Colonic mucosa (tissue), 4 donors: Measurements from ENCODE around the gene MMS19. TPM values are rescaled to one million over a fixed set of nuclear protein-coding genes. Genes with fewer than 3 reads are reported as not detected.
A peak's percentile ranks its signal among the peaks of the same experiment; 100 is the strongest.
"Not testable (repeated sequence)": the region's sequence is repeated elsewhere in the genome, so short reads cannot be mapped to it uniquely, and the experiment has no call there.

Experiments used
- DNase-seq: peaks from one replicate; pipeline ENCODE4 v3.0.0-alpha.2; 2020
- H3K27ac ChIP-seq: fragments of 200-600 bp; one replicate; pipeline ENCODE4 v1.8.0; 2021
- H3K27me3 ChIP-seq: fragments of 200-600 bp; one replicate; pipeline ENCODE4 v1.8.0; 2021
- H3K36me3 ChIP-seq: fragments of 200-600 bp; one replicate; pipeline ENCODE4 v1.8.0; 2021
- H3K4me1 ChIP-seq: fragments of 200-600 bp; one replicate; pipeline ENCODE4 v1.8.0; 2021; ENCODE audit warnings: mild to moderate bottlenecking
- H3K4me3 ChIP-seq: fragments of 200-600 bp; one replicate; pipeline ENCODE4 v1.8.0; 2021
- H3K9ac ChIP-seq, 2 donors: one replicate each; pipeline ENCODE4 v1.7.0; 2013; ENCODE audit warnings: control low read depth in 2 of 2, low read depth in 2 of 2, low read length in 2 of 2
- H3K9me3 ChIP-seq: fragments of 200-600 bp; one replicate; pipeline ENCODE4 v1.8.0; 2021
- CTCF ChIP-seq: fragments of 200-600 bp; IDR thresholded peaks from one replicate; pipeline ENCODE4 v1.8.0; 2022; ENCODE audit warnings: antibody characterized with exemption, mild to moderate bottlenecking
- intact Hi-C: fragments of 100-400 bp; cut with DNase I; formaldehyde crosslinking; loops from one replicate; pipeline ENCODE4 v1.14.1; 2022
- total RNA-seq, 2 donors: library from RNA; stranded (reverse); fragmentation: NEBNext Ultra II Directional in 1 of 2; extraction: Animal tissue kit (Norgen Biotek cat#: 25700) in 1 of 2; gene quantifications; one replicate each; pipeline ENCODE4 v1.2.1, GENCODE V29; 2021
- donor health status: healthy.
- donor health status: DM: no; HTN: no; CAD: no.
- donor health status: DM: no; HTN: no; CAD: no.

The MMS19 gene
- total RNA-seq, 2 donors from 2014 or later: 43.7 to 62.2 TPM

DNA sequence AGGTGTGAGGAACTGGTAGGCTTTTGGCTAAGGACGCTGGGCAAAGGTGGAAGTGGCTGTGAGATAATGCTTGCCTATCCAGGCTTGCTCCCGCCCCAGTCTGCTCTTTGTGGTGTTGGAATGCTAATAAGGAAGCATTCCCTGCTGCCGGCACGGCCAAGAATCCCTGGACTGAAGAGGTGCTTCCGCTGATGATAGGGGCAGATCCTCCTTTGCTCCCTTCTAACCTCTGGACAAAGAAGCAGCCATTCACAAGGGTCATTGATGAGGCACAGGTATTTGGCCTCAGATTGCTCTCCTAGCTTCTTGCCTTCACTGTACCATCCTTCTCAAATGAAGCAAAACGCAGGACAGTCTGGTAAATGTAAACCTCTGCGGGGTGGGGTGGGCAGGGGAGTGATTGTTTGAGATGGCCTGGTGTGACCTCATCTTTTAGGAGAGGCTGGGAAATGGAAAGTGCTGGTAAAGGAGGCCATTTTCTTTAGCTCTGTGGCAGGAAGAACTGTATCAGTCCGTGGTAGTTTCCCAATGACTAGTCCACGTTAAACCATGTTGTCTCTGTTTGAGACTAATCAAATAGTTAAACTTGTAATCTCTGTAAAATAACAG, 70.5 kb downstream of the MMS19 start:
- TF ChIP-seq CTCF: no peak
- peak overlapping the region; percentile 96 for H3K4me3 ChIP-seq
- DNase-seq: peak; percentile 86
- H3K27me3 ChIP-seq: no peaks in the 10 kb centered on the region
- intact Hi-C loops: no loop called here
- peak overlapping the region; percentile 28 to 85 for H3K9ac ChIP-seq
- H3K27ac ChIP-seq: peak overlapping the region; percentile 94
- H3K36me3 ChIP-seq: peaks cover 16% of the 10 kb centered on the region
- no peaks in the 10 kb centered on the region for H3K9me3 ChIP-seq
- peaks cover 13% of the 10 kb centered on the region for H3K4me1 ChIP-seq

- no peaks in the 10 kb centered on the region for H3K27me3 ChIP-seq
- peaks cover 15% of the 10 kb centered on the region for H3K36me3 ChIP-seq
- no peak for TF ChIP-seq CTCF
- H3K9me3 ChIP-seq: no peaks in the 10 kb centered on the region
- DNase-seq: peak; percentile 39
- peak overlapping the region; percentile 85 to 99 for H3K9ac ChIP-seq
- peak overlapping the region; percentile 94 for H3K27ac ChIP-seq
- peak overlapping the region; percentile 96 for H3K4me3 ChIP-seq
- peaks cover 13% of the 10 kb centered on the region for H3K4me1 ChIP-seq
- intact Hi-C loops: no loop called here
These were observed 71.2 kb downstream of the MMS19 start for GRCh38 chr10:97426776-97427570.

GRCh38 chr10:97425964-97426775, 72.1 kb downstream of the MMS19 start, which contains the start of gene PGAM1:
Gene PGAM1, plus strand, starts transcription at chr10:97426191. Its CDS starts 117 bp downstream, at chr10:97426308.
- peaks cover 13% of the 10 kb centered on the region for H3K4me1 ChIP-seq
- peak; percentile 95 for DNase-seq
- H3K9me3 ChIP-seq: no peaks in the 10 kb centered on the region
- peaks cover 7% of the 10 kb centered on the region for H3K36me3 ChIP-seq
- peak within 1 kb of the TSS; percentile 85 to 99 for H3K9ac ChIP-seq
- no peaks in the 10 kb centered on the region for H3K27me3 ChIP-seq
- TF ChIP-seq CTCF: peak; percentile 45
- intact Hi-C loops: no loop called here
- H3K27ac ChIP-seq: peak within 1 kb of the TSS; percentile 94
- peak within 1 kb of the TSS; percentile 96 for H3K4me3 ChIP-seq

DNA sequence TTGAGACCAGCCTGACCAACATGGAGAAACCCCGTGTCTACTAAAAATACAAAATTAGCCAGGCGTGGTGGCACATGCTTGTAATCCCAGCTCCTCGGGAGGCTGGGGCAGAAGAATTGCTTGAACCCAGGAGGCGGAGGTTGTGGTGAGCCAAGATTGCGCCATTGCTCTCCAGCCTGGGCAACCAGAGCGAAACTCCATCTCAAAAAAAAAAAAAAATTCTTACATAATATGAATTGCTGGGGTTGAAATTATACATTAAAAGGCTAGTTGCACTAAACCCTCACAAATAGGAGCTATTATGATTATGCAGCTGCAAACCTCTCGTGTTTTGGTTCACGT, 74.5 kb downstream of the MMS19 start:
- H3K4me3 ChIP-seq, H3K27ac ChIP-seq, H3K36me3 ChIP-seq, H3K9me3 ChIP-seq, H3K27me3 ChIP-seq, DNase-seq, H3K9ac ChIP-seq, intact Hi-C loops: not testable (repeated sequence)
- H3K4me1 ChIP-seq: peaks cover 13% of the 10 kb centered on the region

DNA sequence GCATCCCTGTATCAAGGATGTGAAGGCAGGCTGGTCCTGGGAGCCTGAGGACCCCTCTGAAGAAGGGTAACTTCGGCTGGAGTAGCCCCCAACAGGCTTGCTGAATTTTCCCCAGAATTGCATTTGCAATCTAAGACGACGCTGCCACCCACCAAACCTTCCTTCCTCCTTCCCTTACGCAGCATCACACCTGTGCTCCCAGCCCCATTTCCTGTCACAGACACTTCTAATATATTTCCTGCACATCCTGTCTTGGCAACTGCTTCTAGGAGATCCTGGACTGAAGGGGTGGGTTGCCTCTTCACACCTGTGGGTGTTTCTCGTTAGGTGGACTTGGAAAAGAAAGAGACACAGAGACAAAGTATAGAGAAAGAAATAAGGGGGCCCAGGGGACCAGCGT, 81.7 kb downstream of the MMS19 start:
- Histone ChIP-seq H3K9me3 (no peaks in the 10 kb centered on the region), H3K27me3 (no peaks in the 10 kb centered on the region), H3K9ac (no peak overlapping the region), H3K4me3 (no peak overlapping the region), H3K4me1 (peaks cover 5% of the 10 kb centered on the region), H3K27ac (no peak overlapping the region), H3K36me3 (no peaks in the 10 kb centered on the region)
- no peak for TF ChIP-seq CTCF
- no peak for DNase-seq
- intact Hi-C loops: no loop called here
